Keratinocyte (primary cell): Measurements from ENCODE around the gene SLC25A15. TPM values are rescaled to one million over a fixed set of nuclear protein-coding genes. Genes with fewer than 3 reads are reported as not detected.
"Not testable (repeated sequence)": the region's sequence is repeated elsewhere in the genome, so short reads cannot be mapped to it uniquely, and the experiment has no call there.

Source experiments
- DNase-seq: peaks from one replicate; pipeline ENCODE4 v3.0.0-alpha.2; 2011; ENCODE audit warnings: low read depth, missing footprints, low spot score
- FAIRE-seq: peaks from 2 replicates; lab custom pipeline; 2011; peaks lifted over from hg19 to GRCh38; lab: Jason Lieb, UNC
- H2AFZ ChIP-seq: 2 replicates; pipeline ENCODE4 v1.6.0; 2012; ENCODE audit warnings: low read length, control low read depth, inconsistent platforms; ENCODE audit not compliant: control insufficient read depth
- H3K27ac ChIP-seq: 2 replicates; pipeline ENCODE4 v1.5.1; 2011; ENCODE audit warnings: low read length; ENCODE audit not compliant: control insufficient read depth, insufficient read depth
- H3K27me3 ChIP-seq: 3 replicates; pipeline ENCODE4 v1.6.0; 2011; ENCODE audit warnings: low read length; ENCODE audit not compliant: control insufficient read depth, insufficient read depth; ENCODE audit errors: extremely low read depth
- H3K36me3 ChIP-seq, 2 experiments: 2 replicates in 1 of 2; 3 replicates in 1 of 2; pipeline ENCODE4 v1.5.1; 2011; ENCODE audit warnings: low read length in 2 of 2, mild to moderate bottlenecking in 1 of 2; ENCODE audit not compliant: control insufficient read depth in 2 of 2, insufficient read depth in 2 of 2; ENCODE audit errors: extremely low read depth in 1 of 2
- H3K4me1 ChIP-seq: 3 replicates; pipeline ENCODE4 v1.5.1; 2011; ENCODE audit warnings: low read length; ENCODE audit not compliant: control insufficient read depth, insufficient read depth; ENCODE audit errors: extremely low read depth
- H3K4me2 ChIP-seq: 3 replicates; pipeline ENCODE4 v1.6.0; 2011; ENCODE audit warnings: low read depth, low read length; ENCODE audit not compliant: control insufficient read depth, insufficient read depth; ENCODE audit errors: extremely low read depth
- H3K4me3 ChIP-seq, 3 experiments: fragments of 200-600 bp in 1 of 3; sonication (generic) in 1 of 3; 2 replicates in 2 of 3; 3 replicates in 1 of 3; pipeline ENCODE4 v1.5.1; 2011 to 2016; ENCODE audit warnings: low read length in 3 of 3, mild to moderate bottlenecking in 3 of 3, control low read depth in 2 of 3, inconsistent platforms in 1 of 3, low read depth in 1 of 3, mixed read lengths in 1 of 3, mixed run types in 1 of 3, moderate library complexity in 1 of 3; ENCODE audit not compliant: control insufficient read depth in 2 of 3, insufficient read depth in 2 of 3; ENCODE audit errors: extremely low read depth in 1 of 3
- H3K79me2 ChIP-seq: 2 replicates; pipeline ENCODE4 v1.6.0; 2012; ENCODE audit warnings: low read length; ENCODE audit not compliant: control insufficient read depth, insufficient read depth
- H3K9ac ChIP-seq: 3 replicates; pipeline ENCODE4 v1.6.0; 2011; ENCODE audit warnings: low read length; ENCODE audit not compliant: control insufficient read depth, insufficient read depth; ENCODE audit errors: extremely low read depth
- H3K9me1 ChIP-seq: 3 replicates; pipeline ENCODE4 v1.6.0; 2011; ENCODE audit warnings: low read length; ENCODE audit not compliant: control insufficient read depth, insufficient read depth; ENCODE audit errors: extremely low read depth
- H3K9me3 ChIP-seq: 2 replicates; pipeline ENCODE4 v1.5.1; 2012; ENCODE audit warnings: low read depth, low read length; ENCODE audit not compliant: control insufficient read depth
- H4K20me1 ChIP-seq: 3 replicates; pipeline ENCODE4 v1.6.0; 2011; ENCODE audit warnings: low read length; ENCODE audit not compliant: control insufficient read depth, insufficient read depth; ENCODE audit errors: extremely low read depth
- CTCF ChIP-seq, 3 experiments: IDR thresholded peaks in 1 of 3; conservative IDR thresholded peaks in 1 of 3; optimal IDR thresholded peaks in 1 of 3; 2 replicates in 2 of 3; 3 replicates in 1 of 3; pipeline versions ENCODE3 to v1.5.1; 2011; ENCODE audit warnings: low read length in 3 of 3, mild to moderate bottlenecking in 3 of 3, moderate library complexity in 2 of 3, control low read depth in 1 of 3, inconsistent platforms in 1 of 3; ENCODE audit not compliant: insufficient read depth in 2 of 3; ENCODE audit errors: extremely low read depth in 1 of 3
- EZH2 ChIP-seq: IDR thresholded peaks from one replicate; pipeline ENCODE4 v1.6.1; 2012; ENCODE audit warnings: inconsistent platforms, mild to moderate bottlenecking, low read length, moderate library complexity
- dilution Hi-C: fragments of 300-500 bp; cut with MboI; formaldehyde crosslinking; loops from one replicate; pipeline ENCODE4 v1.7.0; 2020; ENCODE audit warnings: low sequenced_read_pairs; ENCODE audit not compliant: extremely low pct_ligation_motif_present
- polyA plus RNA-seq, 5 experiments: library from polyadenylated mRNA; depleted of rRNA in 3 of 5; stranded (reverse) in 3 of 5; stranded (forward) in 1 of 5; unstranded in 1 of 5; fragments of >200 nt; gene quantifications; 1 replicate in 1 of 5; 2 replicates in 3 of 5; 3 replicates in 1 of 5; pipeline versions ENCODE4 v1.2.1 to v1.2.3, GENCODE V29; 2011 to 2012; ENCODE audit warnings: missing spikeins in 2 of 5, low read depth in 1 of 5, low replicate concordance in 1 of 5

SLC25A15 gene
- polyA plus RNA-seq, 1 donor (not counting 4 experiments of a cell fraction or from before 2014, with no cell fraction given): 13.1 TPM

- DNase-seq (no peak), FAIRE-seq (no peak)
- TF ChIP-seq EZH2 (no peak), CTCF (optimal IDR thresholded peaks at IDR 0.05 in 1 of 3, IDR thresholded peaks at IDR 0.05 in 1 of 3, conservative IDR thresholded peaks at IDR 0.05 in 1 of 3; ENCODE audit: extremely low read depth in 1 of 3, insufficient read depth in 2 of 3, low read length in 3 of 3) (no peak)
- Histone ChIP-seq H3K9me3 (no peaks in the 10 kb centered on the region), H3K4me1 (no peaks in the 10 kb centered on the region), H3K9me1 (no peaks in the 10 kb centered on the region), H3K79me2 (no peaks in the 10 kb centered on the region), H3K36me3 (peaks cover 0 to 1% of the 10 kb centered on the region in 2 experiments), H2AFZ (no peak overlapping the region), H3K4me2 (no peak overlapping the region), H3K27me3 (no peaks in the 10 kb centered on the region), H3K4me3 (no peak overlapping the region), H3K9ac (no peak overlapping the region), H4K20me1 (no peaks in the 10 kb centered on the region), H3K27ac (no peak overlapping the region)
- dilution Hi-C loops: no loop called here
Measured at GRCh38 chr13:40818926-40819325, 29.5 kb downstream of the SLC25A15 start.

- Histone ChIP-seq H3K27ac (no peak overlapping the region), H4K20me1 (no peaks in the 10 kb centered on the region), H2AFZ (no peak overlapping the region), H3K4me1 (no peaks in the 10 kb centered on the region), H3K27me3 (no peaks in the 10 kb centered on the region), H3K79me2 (no peaks in the 10 kb centered on the region), H3K9me1 (no peaks in the 10 kb centered on the region), H3K4me3 (no peak overlapping the region), H3K9me3 (no peaks in the 10 kb centered on the region), H3K4me2 (no peak overlapping the region), H3K36me3 (no peaks in the 10 kb centered on the region), H3K9ac (no peak overlapping the region)
- DNase-seq (no peak), FAIRE-seq (no peak)
- dilution Hi-C loops: no loop called here
- no peak for TF ChIP-seq CTCF (optimal IDR thresholded peaks at IDR 0.05 in 1 of 3, IDR thresholded peaks at IDR 0.05 in 1 of 3, conservative IDR thresholded peaks at IDR 0.05 in 1 of 3; ENCODE audit: extremely low read depth in 1 of 3, insufficient read depth in 2 of 3, low read length in 3 of 3)
- TF ChIP-seq EZH2: no peak
Measured at GRCh38 chr13:40819797-40820315, 30.4 kb downstream of the SLC25A15 start.

- H3K4me3 ChIP-seq, H2AFZ ChIP-seq, H3K9me1 ChIP-seq, H3K4me1 ChIP-seq, FAIRE-seq, H3K9ac ChIP-seq, H3K4me2 ChIP-seq, H3K27me3 ChIP-seq, H4K20me1 ChIP-seq, dilution Hi-C loops, H3K9me3 ChIP-seq, H3K36me3 ChIP-seq, H3K79me2 ChIP-seq, H3K27ac ChIP-seq, DNase-seq: not testable (repeated sequence)
Measured at GRCh38 chr13:40839725-40840124, 50.3 kb downstream of the SLC25A15 start.

GRCh38 chr13:40840955-40841354 lies 51.5 kb downstream of the SLC25A15 start:
- H3K9me1 ChIP-seq, H3K4me3 ChIP-seq, H3K9me3 ChIP-seq, H2AFZ ChIP-seq, H3K27ac ChIP-seq, H3K4me2 ChIP-seq, dilution Hi-C loops, H3K79me2 ChIP-seq, H3K27me3 ChIP-seq, FAIRE-seq, H3K4me1 ChIP-seq, DNase-seq, H4K20me1 ChIP-seq, H3K9ac ChIP-seq, H3K36me3 ChIP-seq: not testable (repeated sequence)
